NK-92 (cell line): ENCODE measurements around the gene SLC38A1.
"Not testable (repeated sequence)": the region's sequence is repeated elsewhere in the genome, so short reads cannot be mapped to it uniquely, and the experiment has no call there.

Experiments
- DNase-seq: peaks from one replicate; lab custom pipeline; 2025; ENCODE audit not compliant: unreplicated experiment; lab: John Stamatoyannopoulos, UW

SLC38A1 gene

GRCh38 chr12:46209170-46209569, 59.7 kb downstream of the SLC38A1 start:
- DNase-seq, result no peak

DNA sequence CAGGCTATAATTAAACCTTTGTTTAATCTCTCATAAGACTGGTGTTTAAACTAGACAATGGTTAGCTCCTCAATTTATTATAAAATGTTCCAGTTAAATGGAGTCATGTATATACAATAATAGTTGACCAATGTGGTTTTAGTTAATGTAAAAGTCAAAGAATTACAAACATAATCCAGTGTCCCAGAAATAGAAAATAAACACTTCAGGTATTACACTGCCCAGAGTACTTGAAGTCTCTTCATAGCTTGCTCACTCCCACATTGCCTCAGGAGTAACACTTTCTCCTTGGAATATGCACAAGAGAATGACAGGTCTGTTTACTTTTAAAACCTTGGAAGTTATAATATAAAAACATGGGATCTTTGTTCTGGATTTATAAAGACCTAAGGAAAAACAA, 60.5 kb downstream of the SLC38A1 start:
- no peak for DNase-seq

GRCh38 chr12:46207644-46208043, 61.2 kb downstream of the SLC38A1 start:
- DNase-seq, result no peak

DNA sequence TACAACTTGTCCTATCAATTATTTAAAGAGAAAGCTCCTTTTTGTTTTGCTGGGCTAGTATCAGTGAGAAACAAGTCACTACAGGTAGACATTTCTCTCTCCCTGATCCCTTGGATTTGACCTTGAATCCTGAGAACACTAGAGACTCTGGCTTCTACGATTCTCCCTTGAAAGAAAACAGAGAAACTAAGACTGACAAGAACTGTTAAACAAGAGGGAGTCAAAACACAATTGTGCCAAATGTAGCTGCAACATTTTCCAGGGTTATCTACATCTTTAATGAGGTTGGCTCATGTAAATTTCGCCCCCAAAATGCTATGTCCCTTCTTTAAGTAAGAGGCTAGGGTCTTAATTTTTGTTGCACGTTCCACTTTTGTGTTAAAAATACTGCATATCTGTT, 62.4 kb downstream of the SLC38A1 start:
- no peak for DNase-seq

GRCh38 chr12:46205294-46205693, 63.5 kb downstream of the SLC38A1 start:
- no peak for DNase-seq

GRCh38 chr12:46201284-46201789, 67.5 kb downstream of the SLC38A1 start:
- no peak for DNase-seq

GRCh38 chr12:46200551-46200950, 68.3 kb downstream of the SLC38A1 start:
- DNase-seq, result no peak

- no peak for DNase-seq
These were observed 69.9 kb downstream of the SLC38A1 start for GRCh38 chr12:46198913-46199312.

GRCh38 chr12:46197883-46198282, 71.0 kb downstream of the SLC38A1 start:
- DNase-seq, result no peak

GRCh38 chr12:46190533-46190932, 78.3 kb downstream of the SLC38A1 start:
- not testable (repeated sequence) for DNase-seq

GRCh38 chr12:46188170-46188569, 80.7 kb downstream of the SLC38A1 start:
- DNase-seq, result no peak

GRCh38 chr12:46187023-46187422, 81.8 kb downstream of the SLC38A1 start:
- no peak for DNase-seq

DNA sequence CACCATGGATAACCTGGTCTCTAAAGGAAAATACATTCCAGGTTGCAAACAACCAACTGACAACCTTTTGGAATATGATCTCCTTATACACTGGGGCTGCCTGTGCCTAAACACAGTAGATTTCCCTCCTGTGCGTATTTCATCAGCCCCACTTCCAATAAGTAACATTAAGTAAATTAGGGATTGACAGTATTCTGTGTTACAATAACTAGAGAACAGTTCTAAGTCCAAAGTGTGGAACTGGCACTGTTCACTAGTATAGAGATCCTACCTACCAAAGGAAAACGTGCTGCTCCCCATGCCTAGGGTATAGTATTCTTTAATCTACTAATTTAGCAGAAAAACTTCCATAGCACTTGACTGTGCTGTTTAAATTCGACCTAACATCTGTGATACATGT, 82.8 kb downstream of the SLC38A1 start:
- DNase-seq, result no peak

- no peak for DNase-seq
These were observed 83.2 kb downstream of the SLC38A1 start for GRCh38 chr12:46185686-46186085.

DNA sequence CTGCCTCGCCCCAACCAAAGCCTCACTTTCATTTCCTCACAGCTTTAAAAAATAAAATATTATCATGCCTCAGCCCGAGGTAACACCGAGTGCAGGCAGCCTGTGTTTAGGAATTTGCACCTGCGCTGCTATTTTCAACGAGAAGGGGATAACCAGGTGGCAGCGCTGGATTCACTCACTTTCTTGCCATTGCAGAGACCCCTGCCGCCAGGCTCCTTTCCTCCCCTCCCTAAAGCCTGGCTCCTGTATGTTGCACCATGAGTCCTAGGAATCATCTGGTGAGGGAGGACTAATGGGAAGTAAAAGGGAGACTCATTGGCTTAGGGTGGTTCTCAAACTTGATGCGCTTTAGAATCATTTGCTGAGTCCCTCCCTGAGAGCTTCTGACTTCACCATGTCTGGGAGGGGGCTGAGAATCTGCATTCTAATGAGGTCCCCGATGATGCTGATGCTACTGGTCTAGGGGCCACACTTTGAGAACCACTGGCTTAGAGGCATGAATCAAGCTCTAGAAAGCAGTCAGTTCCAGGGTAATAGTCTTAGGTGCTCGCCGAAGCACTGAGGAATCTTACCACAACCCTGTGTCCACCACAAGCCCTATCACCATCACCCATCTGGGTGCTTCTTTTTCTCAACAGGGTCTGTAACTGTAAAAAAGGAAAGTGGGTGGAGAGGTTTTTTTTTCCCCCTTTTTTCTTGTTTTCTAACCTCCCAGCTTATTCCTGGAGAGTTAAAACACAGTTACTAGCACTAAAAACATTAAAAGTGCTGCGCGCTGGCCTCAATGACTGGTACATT, 83.8 kb downstream of the SLC38A1 start:
- DNase-seq, result no peak

GRCh38 chr12:46183112-46183511, 85.7 kb downstream of the SLC38A1 start:
- no peak for DNase-seq

DNA sequence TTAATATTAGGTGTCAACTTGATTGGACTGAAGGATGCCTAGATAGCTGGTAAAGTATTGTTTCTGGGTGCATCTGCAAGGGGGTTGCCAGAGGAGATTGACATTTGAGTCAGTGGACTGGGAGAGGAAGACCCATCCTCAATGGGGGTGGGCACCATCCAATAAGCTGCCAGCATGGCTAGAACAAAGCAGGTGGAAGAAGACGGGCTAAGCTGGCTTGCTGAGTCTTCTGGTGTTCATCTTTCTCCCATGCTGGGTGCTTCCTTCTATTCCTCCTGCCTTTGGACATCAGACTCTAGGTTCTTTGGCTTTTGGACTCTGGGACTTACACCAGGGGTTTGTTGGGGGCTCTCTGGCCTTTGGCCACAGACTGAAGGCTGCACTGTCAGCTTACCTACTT, 87.4 kb downstream of the SLC38A1 start:
- DNase-seq, result no peak

GRCh38 chr12:46179693-46180452, 89.0 kb downstream of the SLC38A1 start:
- no peak for DNase-seq

GRCh38 chr12:46177837-46178608, 90.8 kb downstream of the SLC38A1 start:
- no peak for DNase-seq

DNA sequence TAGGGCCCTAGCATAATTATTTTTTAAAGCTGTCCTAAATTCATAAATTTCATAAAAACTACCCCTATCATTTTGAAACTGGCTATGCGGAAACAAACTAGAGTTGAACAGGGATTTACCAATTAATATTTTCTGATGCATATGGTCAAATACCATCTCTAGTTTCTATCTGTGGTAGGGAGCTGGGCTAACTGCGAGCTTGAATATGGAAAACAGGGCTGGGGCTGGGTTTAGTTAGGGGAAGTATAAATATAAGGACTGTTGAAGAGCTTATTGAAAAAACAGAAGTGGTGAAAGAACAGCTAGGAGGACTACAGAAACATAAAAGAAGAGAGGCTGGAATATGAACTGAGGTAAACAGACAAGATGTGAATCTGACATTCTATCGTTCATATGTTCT, 91.8 kb downstream of the SLC38A1 start:
- DNase-seq, result no peak

- no peak for DNase-seq
These were observed 93.9 kb downstream of the SLC38A1 start for GRCh38 chr12:46174919-46175318.
